Measurements from ENCODE around the gene STARD3. TPM values are rescaled to one million over a fixed set of nuclear protein-coding genes. Genes with fewer than 3 reads are reported as not detected.

The STARD3 gene
- total RNA-seq, 1 experiment from 2014 or later = 55.5 TPM

- H3K36me3 ChIP-seq (ENCODE audit: control insufficient read depth, insufficient read depth, low read length) = no peaks in the 10 kb centered on the region
- no peak for TF ChIP-seq CTCF (IDR thresholded peaks at IDR 0.05; ENCODE audit: insufficient read depth in 1 of 2, low read depth in 1 of 2, low read length in 1 of 2, severe bottlenecking in 1 of 2, unreplicated experiment in 1 of 2)
- no peak overlapping the region for H3K27ac Mint-ChIP-seq (ENCODE audit: unreplicated experiment)
- no peaks in the 10 kb centered on the region for H3K9me3 ChIP-seq
- DNase-seq = no peak
- peaks cover 23% of the 10 kb centered on the region for H3K4me1 Mint-ChIP-seq (ENCODE audit: low read depth, unreplicated experiment)
- no peaks in the 10 kb centered on the region for H3K36me3 Mint-ChIP-seq (ENCODE audit: insufficient read depth, unreplicated experiment)
- no peak overlapping the region for H3K4me3 ChIP-seq (ENCODE audit: low read depth, low read length)
- H3K4me3 Mint-ChIP-seq (ENCODE audit: unreplicated experiment) = no peak overlapping the region
- ChIA-PET CTCF (interaction anchor here (0.6 to 2.9 kb wide), 5 partner anchors 10 to 86 kb away, joined by 3 to 17 read pairs (median 3); partner anchors contain the start of gene PGAP3), POLR2A (no interaction called here)
- peaks cover 5% of the 10 kb centered on the region for H3K4me1 ChIP-seq
- no peaks in the 10 kb centered on the region for H3K27me3 ChIP-seq (replicated peaks; ENCODE audit: control insufficient read depth, insufficient read depth, low read length)
- no TSS peak for BruUV-seq (replicated peaks)
- H3K9me3 Mint-ChIP-seq (ENCODE audit: unreplicated experiment) = no peaks in the 10 kb centered on the region
- no peaks in the 10 kb centered on the region for H3K27me3 Mint-ChIP-seq (ENCODE audit: insufficient read depth, unreplicated experiment)
- intact Hi-C loops (cut with micrococcal nuclease; ENCODE audit: unreplicated experiment) = no loop called here
Observed at GRCh38 chr17:39633570-39634183, 3.3 kb upstream of the STARD3 start.

- BruUV-seq (replicated peaks) = no TSS peak
- H3K36me3 ChIP-seq (ENCODE audit: control insufficient read depth, insufficient read depth, low read length) = no peaks in the 10 kb centered on the region
- intact Hi-C loops (cut with micrococcal nuclease; ENCODE audit: unreplicated experiment) = no loop called here
- DNase-seq = peak in 1 of 2 experiments; percentile 57
- no peaks in the 10 kb centered on the region for H3K36me3 Mint-ChIP-seq (ENCODE audit: insufficient read depth, unreplicated experiment)
- ChIA-PET CTCF (interaction anchor here (0.6 to 2.9 kb wide), 5 partner anchors 11 to 141 kb away, joined by 3 to 17 read pairs (median 5); no protein-coding TSS in a partner anchor), POLR2A (no interaction called here)
- no peaks in the 10 kb centered on the region for H3K9me3 Mint-ChIP-seq (ENCODE audit: unreplicated experiment)
- H3K27me3 ChIP-seq (replicated peaks; ENCODE audit: control insufficient read depth, insufficient read depth, low read length) = no peaks in the 10 kb centered on the region
- no peak overlapping the region for H3K27ac Mint-ChIP-seq (ENCODE audit: unreplicated experiment)
- no peak overlapping the region for H3K4me3 Mint-ChIP-seq (ENCODE audit: unreplicated experiment)
- peak; percentile 60 to 80 for TF ChIP-seq CTCF (IDR thresholded peaks at IDR 0.05; ENCODE audit: insufficient read depth in 1 of 2, low read depth in 1 of 2, low read length in 1 of 2, severe bottlenecking in 1 of 2, unreplicated experiment in 1 of 2)
- H3K27me3 Mint-ChIP-seq (ENCODE audit: insufficient read depth, unreplicated experiment) = no peaks in the 10 kb centered on the region
- peaks cover 5% of the 10 kb centered on the region for H3K4me1 ChIP-seq
- H3K4me3 ChIP-seq (ENCODE audit: low read depth, low read length) = no peak overlapping the region
- no peaks in the 10 kb centered on the region for H3K9me3 ChIP-seq
- H3K4me1 Mint-ChIP-seq (ENCODE audit: low read depth, unreplicated experiment) = peaks cover 24% of the 10 kb centered on the region
Observed at GRCh38 chr17:39634384-39634871, 2.5 kb upstream of the STARD3 start.

- Histone ChIP-seq H3K4me1 (peaks cover 5% of the 10 kb centered on the region), H3K9me3 (no peaks in the 10 kb centered on the region), H3K36me3 (ENCODE audit: control insufficient read depth, insufficient read depth, low read length) (no peaks in the 10 kb centered on the region), H3K4me3 (ENCODE audit: low read depth, low read length) (no peak overlapping the region), H3K27me3 (replicated peaks; ENCODE audit: control insufficient read depth, insufficient read depth, low read length) (no peaks in the 10 kb centered on the region)
- H3K4me1 Mint-ChIP-seq (ENCODE audit: low read depth, unreplicated experiment) = peaks cover 24% of the 10 kb centered on the region
- no peak for TF ChIP-seq CTCF (IDR thresholded peaks at IDR 0.05; ENCODE audit: insufficient read depth in 1 of 2, low read depth in 1 of 2, low read length in 1 of 2, severe bottlenecking in 1 of 2, unreplicated experiment in 1 of 2)
- no TSS peak for BruUV-seq (replicated peaks)
- no peak overlapping the region for H3K4me3 Mint-ChIP-seq (ENCODE audit: unreplicated experiment)
- H3K27ac Mint-ChIP-seq (ENCODE audit: unreplicated experiment) = no peak overlapping the region
- DNase-seq = no peak
- CTCF ChIA-PET = interaction anchor here (0.8 to 2.9 kb wide), 3 partner anchors 12 to 199 kb away, joined by 3 to 17 read pairs (median 12); no protein-coding TSS in a partner anchor
- H3K36me3 Mint-ChIP-seq (ENCODE audit: insufficient read depth, unreplicated experiment) = no peaks in the 10 kb centered on the region
- no peaks in the 10 kb centered on the region for H3K27me3 Mint-ChIP-seq (ENCODE audit: insufficient read depth, unreplicated experiment)
- intact Hi-C loops (cut with micrococcal nuclease; ENCODE audit: unreplicated experiment) = loop anchor here (5.0 kb wide), 1 partner anchor 102 kb away; the partner anchor contains the start of gene GRB7
- POLR2A ChIA-PET = no interaction called here
- H3K9me3 Mint-ChIP-seq (ENCODE audit: unreplicated experiment) = no peaks in the 10 kb centered on the region
Observed at GRCh38 chr17:39635614-39636176, 1.2 kb upstream of the STARD3 start.

All from Caco-2 (cell line).